Measurements from ENCODE around the gene VPS13D. TPM values are rescaled to one million over a fixed set of nuclear protein-coding genes. Genes with fewer than 3 reads are reported as not detected.

Gene VPS13D
- total and polyA plus RNA-seq, 2 donors (not counting 3 experiments of a cell fraction or from before 2014, with no cell fraction given): 13.6 to 48.5 TPM

DNA sequence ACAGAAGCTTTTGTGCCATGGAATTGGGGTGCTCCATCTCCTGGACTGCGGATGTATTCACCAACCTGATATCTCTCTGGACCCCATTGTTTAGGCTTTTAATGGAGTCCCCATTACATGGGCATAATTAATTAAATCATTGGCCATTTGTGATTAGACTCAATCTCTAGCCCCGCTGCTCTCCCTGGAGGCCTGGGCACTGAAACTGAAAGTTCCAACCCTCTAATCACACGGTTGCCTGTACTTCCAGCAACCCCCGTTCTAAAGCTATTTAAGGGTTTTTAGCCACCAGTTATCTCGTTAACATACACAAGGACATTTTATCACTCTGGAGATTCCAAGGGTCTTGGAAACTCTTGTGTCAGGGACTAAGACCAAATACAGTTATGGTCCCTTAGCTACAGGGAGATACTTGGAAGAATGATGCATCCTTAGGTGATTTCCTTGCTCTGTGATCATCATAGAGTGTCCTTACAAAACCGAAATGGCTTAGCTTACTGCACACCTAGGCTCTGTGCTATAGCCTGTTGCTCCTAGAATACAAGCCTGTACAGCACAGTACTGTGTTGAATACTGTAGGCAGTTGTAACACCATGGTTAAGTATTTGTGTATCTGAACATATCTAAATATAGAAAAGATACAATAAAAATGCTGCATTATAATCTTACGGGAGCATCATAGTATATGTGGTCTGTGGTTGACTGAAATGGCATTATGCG is 71.8 kb downstream of the VPS13D start:
- no TSS peak for BruUV-seq (replicated peaks)
- Histone ChIP-seq H2AFZ (ENCODE audit: low read depth, low read length) (no peak overlapping the region), H3K4me2 (ENCODE audit: insufficient read depth, low read length) (no peak overlapping the region), H3K9me1 (replicated peaks; ENCODE audit: control insufficient read depth, extremely low read depth, insufficient read depth, low read length) (no peaks in the 10 kb centered on the region), H4K20me1 (replicated peaks; ENCODE audit: control insufficient read depth, extremely low read depth, insufficient read depth, low read length) (no peaks in the 10 kb centered on the region), H3K9ac (replicated peaks; ENCODE audit: extremely low read depth, insufficient read depth, low read length) (no peak overlapping the region), H3K4me3 (replicated peaks in 1 of 3; ENCODE audit: insufficient read depth in 1 of 3, low read depth in 1 of 3, low read length in 3 of 3) (no peak overlapping the region), H3K9me3 (replicated peaks; ENCODE audit: control insufficient read depth, insufficient read depth, low read length) (no peaks in the 10 kb centered on the region), H3K27ac (ENCODE audit: insufficient read depth, low read depth, low read length) (no peak overlapping the region), H3K4me1 (ENCODE audit: control insufficient read depth, extremely low read depth, insufficient read depth, low read length) (peaks cover 7% of the 10 kb centered on the region), H3K36me3 (ENCODE audit: control insufficient read depth in 2 of 2, extremely low read depth in 1 of 2, insufficient read depth in 2 of 2, low read length in 2 of 2) (peaks cover 4 to 13% of the 10 kb centered on the region in 2 experiments), H3K27me3 (ENCODE audit: control insufficient read depth in 2 of 2, insufficient read depth in 2 of 2, low read length in 2 of 2) (no peaks in the 10 kb centered on the region), H3K79me2 (ENCODE audit: control insufficient read depth, insufficient read depth, low read length) (no peaks in the 10 kb centered on the region)
- intact Hi-C loops (cut with micrococcal nuclease) (no loop called here), dilution Hi-C loops (cut with MboI; ENCODE audit: extremely low pct_ligation_motif_present, low sequenced_read_pairs) (no loop called here)
- no peak for TF ChIP-seq POLR2AphosphoS5 (IDR thresholded peaks at IDR 0.05; ENCODE audit: insufficient read depth, low read depth, low read length)
- TF ChIP-seq POLR2A (IDR thresholded peaks at IDR 0.05; ENCODE audit: low read depth, low read length): no peak
- TF ChIP-seq MYC (IDR thresholded peaks at IDR 0.05; ENCODE audit: low read depth, low read length): no peak
- TF ChIP-seq JUN (IDR thresholded peaks at IDR 0.05; ENCODE audit: borderline replicate concordance, insufficient read depth, insufficient read length, low read depth): no peak
- no peak for TF ChIP-seq FOS (IDR thresholded peaks at IDR 0.05; ENCODE audit: borderline replicate concordance, insufficient read depth, low read length)
- TF ChIP-seq, protein P1, sequence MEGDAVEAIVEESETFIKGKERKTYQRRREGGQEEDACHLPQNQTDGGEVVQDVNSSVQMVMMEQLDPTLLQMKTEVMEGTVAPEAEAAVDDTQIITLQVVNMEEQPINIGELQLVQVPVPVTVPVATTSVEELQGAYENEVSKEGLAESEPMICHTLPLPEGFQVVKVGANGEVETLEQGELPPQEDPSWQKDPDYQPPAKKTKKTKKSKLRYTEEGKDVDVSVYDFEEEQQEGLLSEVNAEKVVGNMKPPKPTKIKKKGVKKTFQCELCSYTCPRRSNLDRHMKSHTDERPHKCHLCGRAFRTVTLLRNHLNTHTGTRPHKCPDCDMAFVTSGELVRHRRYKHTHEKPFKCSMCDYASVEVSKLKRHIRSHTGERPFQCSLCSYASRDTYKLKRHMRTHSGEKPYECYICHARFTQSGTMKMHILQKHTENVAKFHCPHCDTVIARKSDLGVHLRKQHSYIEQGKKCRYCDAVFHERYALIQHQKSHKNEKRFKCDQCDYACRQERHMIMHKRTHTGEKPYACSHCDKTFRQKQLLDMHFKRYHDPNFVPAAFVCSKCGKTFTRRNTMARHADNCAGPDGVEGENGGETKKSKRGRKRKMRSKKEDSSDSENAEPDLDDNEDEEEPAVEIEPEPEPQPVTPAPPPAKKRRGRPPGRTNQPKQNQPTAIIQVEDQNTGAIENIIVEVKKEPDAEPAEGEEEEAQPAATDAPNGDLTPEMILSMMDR (IDR thresholded peaks at IDR 0.05; ENCODE audit: extremely low read depth in 1 of 2, insufficient read depth in 1 of 2, low read depth in 1 of 2, low read length in 2 of 2): no peak
- no peak for TF ChIP-seq GATA2 (IDR thresholded peaks at IDR 0.05; ENCODE audit: insufficient read depth, insufficient read length, low read depth, low read length)
- TF ChIP-seq, protein P2, sequence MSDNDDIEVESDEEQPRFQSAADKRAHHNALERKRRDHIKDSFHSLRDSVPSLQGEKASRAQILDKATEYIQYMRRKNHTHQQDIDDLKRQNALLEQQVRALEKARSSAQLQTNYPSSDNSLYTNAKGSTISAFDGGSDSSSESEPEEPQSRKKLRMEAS (IDR thresholded peaks at IDR 0.05; ENCODE audit: insufficient read depth, insufficient read length): no peak
- no peak for TF ChIP-seq EZH2 (IDR thresholded peaks at IDR 0.05; ENCODE audit: borderline replicate concordance, low read depth, low read length, severe bottlenecking)
- POLR2A ChIA-PET: no interaction called here
- DNase-seq (ENCODE audit: low read depth, low spot score) (no peak), FAIRE-seq (no peak)
- CTCF ChIA-PET: interaction anchor here (1.6 to 2.0 kb wide), 2 partner anchors 25 to 358 kb away, joined by 4 to 5 read pairs; no protein-coding TSS in a partner anchor

Data from endothelial cell of umbilical vein (primary cell).